ENCODE measurements around the gene GNE. TPM values are rescaled to one million over a fixed set of nuclear protein-coding genes. Genes with fewer than 3 reads are reported as not detected.
"Not testable (repeated sequence)": the region's sequence is repeated elsewhere in the genome, so short reads cannot be mapped to it uniquely, and the experiment has no call there.

GNE gene
- total RNA-seq, 1 experiment from 2014 or later, result 8.4 TPM

- Histone ChIP-seq H3K79me2 (ENCODE audit: insufficient read depth, low read length) (no peaks in the 10 kb centered on the region), H3K9me3 (ENCODE audit: control insufficient read depth in 1 of 2, insufficient read depth in 1 of 2, low read depth in 1 of 2, low read length in 2 of 2) (no peaks in the 10 kb centered on the region), H2AFZ (ENCODE audit: low read depth, low read length, poor library complexity, severe bottlenecking) (no peak overlapping the region), H3K4me3 (replicated peaks in 1 of 2; ENCODE audit: low read depth in 1 of 2, low read length in 2 of 2) (no peak overlapping the region), H3K27me3 (ENCODE audit: insufficient read depth, low read length) (no peaks in the 10 kb centered on the region), H3K4me2 (ENCODE audit: low read length) (no peak overlapping the region), H4K20me1 (ENCODE audit: insufficient read depth) (no peaks in the 10 kb centered on the region), H3K4me1 (ENCODE audit: control insufficient read depth in 1 of 2, insufficient read depth in 2 of 2, low read length in 2 of 2) (peaks cover 9 to 32% of the 10 kb centered on the region in 2 experiments), H3K27ac (ENCODE audit: low read depth, low read length) (0 out of 2 replicates have a peak overlapping the region, but pooled peaks have one; percentile 49), H3K36me3 (ENCODE audit: control insufficient read depth in 1 of 2, insufficient read depth in 2 of 2, low read length in 2 of 2) (no peaks in the 10 kb centered on the region), H3K9ac (ENCODE audit: low read length) (no peak overlapping the region), H3K9me2 (ENCODE audit: insufficient read depth) (no peaks in the 10 kb centered on the region)
- BruUV-seq (replicated peaks), result no TSS peak
- ChIA-PET RAD21 (ENCODE audit: low non-redundant PET in 1 of 2, low total read pairs in 2 of 2, uncharacterized antibody in 2 of 2, unreplicated experiment in 2 of 2) (no interaction called here), CTCF (no interaction called here), POLR2A (no interaction called here)
- intact Hi-C loops (cut with micrococcal nuclease), result no loop called here
- DNase-seq (ENCODE audit: low read depth, low spot score), result no peak
- no peak for ATAC-seq
- no peak for TF ChIP-seq CTCF (IDR thresholded peaks at IDR 0.05 in 2 of 3, conservative IDR thresholded peaks at IDR 0.05 in 1 of 3; ENCODE audit: borderline replicate concordance in 1 of 3, insufficient read depth in 1 of 3, low read depth in 2 of 3, low read length in 2 of 3)
- TF ChIP-seq EZH2phosphoT487 (IDR thresholded peaks at IDR 0.05; ENCODE audit: borderline replicate concordance), result no peak
- TF ChIP-seq RAD21 (IDR thresholded peaks at IDR 0.05; ENCODE audit: low read depth), result no peak
- no peak for TF ChIP-seq POLR2AphosphoS5 (IDR thresholded peaks at IDR 0.05; ENCODE audit: low read depth, low read length)
- TF ChIP-seq ZNF274 (IDR thresholded peaks at IDR 0.05; ENCODE audit: low read depth, low read length), result no peak
- TF ChIP-seq EGR1 (IDR thresholded peaks at IDR 0.05; ENCODE audit: low read depth), result no peak
Measured at GRCh38 chr9:36297798-36298197, 39.5 kb upstream of the GNE start.

GRCh38 chr9:36294996-36295395 lies 36.7 kb upstream of the GNE start:
- H3K4me1 ChIP-seq (ENCODE audit: control insufficient read depth in 1 of 2, insufficient read depth in 2 of 2, low read length in 2 of 2), result peaks cover 9 to 32% of the 10 kb centered on the region in 2 experiments
- H4K20me1 ChIP-seq (ENCODE audit: insufficient read depth); H3K9ac ChIP-seq (ENCODE audit: low read length); H3K4me3 ChIP-seq (replicated peaks in 1 of 2; ENCODE audit: low read depth in 1 of 2, low read length in 2 of 2); H3K27ac ChIP-seq (ENCODE audit: low read depth, low read length); H3K9me2 ChIP-seq (ENCODE audit: insufficient read depth); POLR2A ChIA-PET; H3K9me3 ChIP-seq (ENCODE audit: control insufficient read depth in 1 of 2, insufficient read depth in 1 of 2, low read depth in 1 of 2, low read length in 2 of 2); H3K36me3 ChIP-seq (ENCODE audit: control insufficient read depth in 1 of 2, insufficient read depth in 2 of 2, low read length in 2 of 2); ATAC-seq; intact Hi-C loops (cut with micrococcal nuclease); H3K79me2 ChIP-seq (ENCODE audit: insufficient read depth, low read length); H2AFZ ChIP-seq (ENCODE audit: low read depth, low read length, poor library complexity, severe bottlenecking); H3K4me2 ChIP-seq (ENCODE audit: low read length); H3K27me3 ChIP-seq (ENCODE audit: insufficient read depth, low read length); BruUV-seq (replicated peaks); RAD21 ChIA-PET (ENCODE audit: low non-redundant PET in 1 of 2, low total read pairs in 2 of 2, uncharacterized antibody in 2 of 2, unreplicated experiment in 2 of 2); DNase-seq (ENCODE audit: low read depth, low spot score); CTCF ChIA-PET: not testable (repeated sequence)
